ENCODE results near the gene PATZ1.

DNA sequence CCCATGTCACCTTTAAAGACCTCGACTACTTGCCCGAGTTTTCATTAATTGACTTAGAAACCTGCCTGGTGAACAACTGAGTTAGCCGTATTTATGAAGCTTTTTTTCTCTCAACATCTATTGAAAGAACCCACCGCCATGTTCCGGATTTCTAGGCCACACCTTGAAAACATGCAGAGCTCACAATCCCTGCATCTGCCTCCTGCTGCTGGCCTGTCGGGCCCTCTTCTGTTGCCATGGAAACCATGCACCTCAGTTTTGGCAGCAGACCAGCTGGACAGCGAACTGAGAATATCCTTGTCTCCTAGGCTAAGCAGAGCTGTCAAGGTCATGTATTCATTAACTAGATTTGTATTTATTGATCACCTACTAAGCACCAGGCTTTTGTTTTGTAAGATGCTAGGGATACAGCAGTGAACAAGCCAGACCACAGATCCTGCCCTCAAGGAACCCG lies 4.3 kb upstream of the PATZ1 start:
- TF ChIP-seq, protein P1, sequence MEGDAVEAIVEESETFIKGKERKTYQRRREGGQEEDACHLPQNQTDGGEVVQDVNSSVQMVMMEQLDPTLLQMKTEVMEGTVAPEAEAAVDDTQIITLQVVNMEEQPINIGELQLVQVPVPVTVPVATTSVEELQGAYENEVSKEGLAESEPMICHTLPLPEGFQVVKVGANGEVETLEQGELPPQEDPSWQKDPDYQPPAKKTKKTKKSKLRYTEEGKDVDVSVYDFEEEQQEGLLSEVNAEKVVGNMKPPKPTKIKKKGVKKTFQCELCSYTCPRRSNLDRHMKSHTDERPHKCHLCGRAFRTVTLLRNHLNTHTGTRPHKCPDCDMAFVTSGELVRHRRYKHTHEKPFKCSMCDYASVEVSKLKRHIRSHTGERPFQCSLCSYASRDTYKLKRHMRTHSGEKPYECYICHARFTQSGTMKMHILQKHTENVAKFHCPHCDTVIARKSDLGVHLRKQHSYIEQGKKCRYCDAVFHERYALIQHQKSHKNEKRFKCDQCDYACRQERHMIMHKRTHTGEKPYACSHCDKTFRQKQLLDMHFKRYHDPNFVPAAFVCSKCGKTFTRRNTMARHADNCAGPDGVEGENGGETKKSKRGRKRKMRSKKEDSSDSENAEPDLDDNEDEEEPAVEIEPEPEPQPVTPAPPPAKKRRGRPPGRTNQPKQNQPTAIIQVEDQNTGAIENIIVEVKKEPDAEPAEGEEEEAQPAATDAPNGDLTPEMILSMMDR (IDR thresholded peaks at IDR 0.05; ENCODE audit: insufficient read depth, low read length) = no peak
- TF ChIP-seq POLR2AphosphoS5 (IDR thresholded peaks at IDR 0.05; ENCODE audit: low read depth) = no peak

Data from HL-60 (cell line).